Stimulated activated CD4-positive, alpha-beta T cell treated with anti-CD3 and anti-CD28 coated beads, Interleukin-1b, Interleukin-23, amount 100 ng/mL, for 48 hours (primary cell): ENCODE results near the gene ATP5F1E.
"Not testable (repeated sequence)": the region's sequence is repeated elsewhere in the genome, so short reads cannot be mapped to it uniquely, and the experiment has no call there.

Experiments used
- DNase-seq: peaks from one replicate; pipeline ENCODE4 v3.0.0-alpha.2; 2020

The ATP5F1E gene

DNA sequence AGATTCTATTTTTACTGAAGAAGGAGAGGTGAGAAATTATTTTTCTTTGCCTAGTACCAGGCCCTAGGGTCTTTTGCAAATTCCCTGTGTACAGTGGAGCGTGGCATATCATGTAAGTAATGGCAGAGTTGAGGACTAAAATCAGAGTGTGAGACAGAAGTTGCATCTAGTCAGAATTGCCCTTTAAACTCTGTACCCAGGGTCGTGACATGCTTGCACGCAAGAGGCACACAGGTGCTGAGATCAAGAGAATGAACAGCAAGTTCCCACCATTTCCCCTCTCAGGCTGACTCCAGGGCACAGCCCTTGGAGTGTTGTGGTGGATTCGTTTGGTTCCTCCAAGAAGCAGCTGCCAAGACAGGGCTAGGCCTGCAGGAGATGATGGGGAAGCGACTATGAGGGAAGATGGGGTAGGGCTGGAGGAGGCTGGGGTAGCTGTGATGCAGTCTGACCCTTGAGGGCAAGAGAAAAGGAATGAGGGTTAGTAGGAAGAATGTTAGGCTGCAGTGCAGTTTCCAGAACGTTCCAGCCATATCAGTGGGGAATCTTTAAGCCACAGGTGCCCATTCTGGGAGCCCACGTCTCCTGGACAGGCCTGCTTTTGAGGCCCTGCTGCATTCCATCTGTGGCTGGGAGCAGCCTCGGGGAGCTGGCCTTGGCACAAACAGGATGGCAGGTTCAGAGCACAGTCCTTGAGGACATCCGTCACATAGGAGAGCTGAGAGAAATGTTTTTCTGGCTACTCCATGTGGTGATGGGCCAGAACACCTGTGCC lies 44.2 kb downstream of the ATP5F1E start:
- DNase-seq: no peak

DNA sequence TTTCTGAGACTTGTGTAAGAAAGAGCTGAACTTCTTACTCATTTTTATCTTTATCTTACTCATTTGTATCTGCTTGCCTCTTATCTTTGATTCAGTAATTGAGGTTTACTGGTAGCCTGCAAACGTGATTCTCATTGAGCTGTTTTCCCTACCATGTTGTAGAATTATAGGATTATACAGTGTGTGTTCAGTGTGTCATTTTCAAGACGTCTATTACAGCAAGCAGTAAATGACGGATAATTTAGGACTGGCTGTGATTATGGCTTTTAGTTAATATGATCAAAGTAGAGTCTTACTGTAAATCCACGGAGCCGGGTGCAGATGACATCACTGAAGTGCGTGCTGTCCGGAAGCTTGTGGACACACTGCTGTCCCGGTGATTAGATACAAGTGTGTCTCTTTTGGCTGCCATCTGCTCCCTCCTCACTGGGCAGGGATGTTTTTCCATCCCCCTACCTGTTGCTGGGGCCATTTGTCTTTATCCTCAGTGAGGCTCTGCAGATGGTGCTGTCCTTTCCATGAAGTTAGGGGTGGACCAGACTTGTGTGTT lies 45.1 kb downstream of the ATP5F1E start:
- DNase-seq: no peak

DNA sequence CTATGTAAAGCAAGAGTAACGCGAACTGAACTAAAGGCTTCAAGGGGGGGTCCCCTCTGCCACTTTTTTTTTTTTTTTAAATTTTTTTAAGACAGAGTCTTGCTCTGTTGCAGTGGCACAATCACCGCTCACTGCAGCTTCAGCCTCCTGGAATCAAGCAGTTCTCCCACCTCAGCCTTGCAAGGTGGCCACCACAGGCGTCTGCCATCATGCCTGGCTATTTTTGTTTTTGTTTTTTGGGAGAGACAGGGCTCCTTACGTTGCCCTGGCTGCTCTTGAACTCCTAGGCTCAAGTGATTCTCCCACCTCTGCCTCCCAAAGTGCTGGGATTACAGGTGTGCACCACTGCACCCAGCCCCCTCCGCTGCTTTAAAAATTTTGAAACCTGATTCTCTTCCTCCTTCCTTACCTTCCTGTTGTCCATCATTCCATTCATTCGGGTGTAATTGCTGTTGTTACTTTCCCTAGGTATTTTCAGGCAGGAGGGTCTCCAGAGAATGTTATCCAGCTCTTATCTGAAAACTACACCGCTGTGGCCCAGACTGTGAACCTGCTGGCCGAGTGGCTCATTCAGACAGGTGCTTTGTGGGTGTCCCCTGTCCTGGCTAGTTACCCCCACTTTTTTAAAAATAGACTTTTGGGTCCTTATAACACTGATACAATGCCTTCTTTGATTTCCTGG lies 45.7 kb downstream of the ATP5F1E start:
- DNase-seq: no peak

DNA sequence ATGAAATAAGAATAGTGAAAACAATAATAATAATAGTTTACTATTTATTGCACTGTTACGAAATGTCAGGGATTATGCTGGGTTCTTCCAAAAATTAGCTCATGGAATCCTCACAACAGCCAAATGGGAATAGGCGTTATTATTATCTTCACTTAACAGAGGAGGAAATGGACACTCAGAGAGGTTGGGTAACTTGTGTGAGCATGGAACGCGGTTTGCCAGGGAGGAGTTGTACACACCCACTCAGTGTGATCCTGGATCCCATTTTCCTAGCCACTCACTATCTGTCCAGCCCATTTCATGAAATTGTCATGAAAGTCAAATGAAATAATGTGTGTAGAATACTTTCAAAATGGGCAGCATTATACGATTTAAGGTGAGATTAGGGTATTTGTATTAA lies 46.5 kb downstream of the ATP5F1E start:
- DNase-seq: no peak

DNA sequence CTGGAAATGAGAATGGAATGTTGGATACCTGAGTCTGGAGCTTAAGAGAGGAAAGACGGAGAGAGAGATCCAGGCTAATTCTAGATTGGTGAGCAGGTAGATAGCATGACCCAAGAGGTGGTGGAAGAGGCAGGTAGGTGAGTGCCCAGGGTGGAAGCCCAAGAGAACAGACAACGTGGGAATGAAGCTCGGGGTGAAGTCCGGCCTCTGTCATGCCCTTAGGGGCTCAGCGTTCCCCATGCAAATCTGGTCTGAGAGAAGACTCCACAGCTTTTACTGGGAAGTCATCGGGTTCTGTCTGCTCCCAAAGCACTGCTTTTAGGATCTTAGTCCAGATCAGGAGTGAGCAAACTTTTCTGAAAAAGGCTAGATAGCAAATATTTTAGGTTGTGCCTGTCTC lies 47.4 kb downstream of the ATP5F1E start:
- DNase-seq: no peak

DNA sequence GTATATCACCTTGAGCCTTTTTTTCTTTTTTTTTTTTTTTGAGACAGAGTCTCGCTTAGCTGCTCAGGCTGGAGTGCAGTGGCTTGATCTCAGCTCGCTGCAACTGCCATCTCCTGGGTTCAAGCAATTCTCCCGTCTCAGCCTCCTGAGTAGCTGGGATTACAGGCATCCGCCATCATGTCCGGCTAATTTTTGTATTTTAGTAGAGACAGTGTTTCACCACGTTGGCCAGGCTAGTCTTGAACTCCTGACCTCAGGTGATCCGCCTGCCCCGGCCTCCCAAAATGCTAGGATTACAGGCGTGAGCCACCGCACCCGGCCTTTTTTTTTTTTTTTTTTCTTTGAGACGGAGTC lies 49.0 kb downstream of the ATP5F1E start:
- DNase-seq: not testable (repeated sequence)

DNA sequence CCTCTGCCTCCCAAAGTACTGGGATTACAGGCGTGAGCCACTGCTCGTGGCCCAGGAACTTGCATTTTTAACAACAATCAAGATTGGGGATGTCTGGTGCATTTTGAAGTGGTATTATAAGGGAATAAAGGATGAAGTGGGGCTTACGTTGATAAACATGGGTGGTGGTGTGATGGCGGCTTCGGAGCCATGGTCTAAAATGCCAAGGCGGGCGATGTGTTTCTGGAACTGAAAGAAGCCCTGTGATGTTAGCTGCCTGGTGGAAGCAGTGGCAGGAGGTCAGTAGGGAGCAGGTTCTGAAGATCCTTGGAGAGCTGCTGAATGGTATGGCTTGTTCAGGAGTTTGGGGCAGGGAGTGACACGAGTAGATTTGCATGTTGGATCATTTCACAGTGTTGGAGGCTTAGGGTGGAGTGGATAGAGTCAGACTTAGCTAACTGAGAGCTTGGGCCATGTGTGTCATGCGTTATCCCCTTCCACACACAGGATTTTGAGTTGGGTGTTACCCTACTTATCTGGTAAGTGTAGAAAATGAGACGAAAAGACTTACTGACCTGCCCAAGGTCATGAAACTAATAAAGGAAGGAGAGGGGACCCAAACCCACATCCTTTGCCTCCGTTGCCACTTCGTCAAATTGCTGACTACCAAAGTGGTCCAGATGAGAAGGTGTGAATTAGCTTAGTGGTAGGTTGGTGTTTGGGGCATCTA lies 49.6 kb downstream of the ATP5F1E start:
- no peak for DNase-seq

DNA sequence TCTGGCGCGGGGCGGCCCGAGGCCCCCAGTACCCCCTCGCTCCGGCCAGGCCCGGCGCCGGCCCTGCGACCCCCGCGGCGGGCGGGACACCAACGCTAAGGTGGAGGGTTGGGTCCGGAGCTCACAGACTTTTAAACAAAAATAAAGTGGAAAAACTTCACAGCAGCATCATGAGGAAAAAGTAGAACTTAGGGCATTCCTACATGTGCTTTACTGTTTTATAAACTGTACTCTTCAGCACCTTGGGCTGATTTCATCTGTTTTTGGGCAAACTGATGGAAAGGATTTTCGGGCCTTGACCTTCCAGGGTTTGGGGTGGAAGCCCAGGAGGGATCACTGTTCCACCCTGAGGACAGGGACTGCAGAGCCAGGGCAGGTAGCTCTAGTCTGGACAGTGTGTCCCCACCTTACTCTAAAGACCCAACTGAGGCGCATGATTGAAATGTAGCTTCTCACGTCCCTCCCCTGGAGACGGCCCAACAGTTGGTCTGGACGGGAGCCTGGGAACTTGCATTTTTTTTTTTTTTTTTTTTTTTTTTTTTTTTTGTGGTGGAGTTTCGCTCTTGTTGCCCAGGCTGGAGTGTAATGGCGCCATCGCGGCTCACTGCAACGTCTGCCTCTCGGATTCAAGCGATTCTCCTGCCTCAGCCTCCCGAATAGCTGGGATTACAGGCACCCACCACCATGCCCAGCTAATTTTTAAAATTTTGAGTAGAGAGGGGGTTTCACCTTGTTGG lies 50.3 kb downstream of the ATP5F1E start:
- no peak for DNase-seq

DNA sequence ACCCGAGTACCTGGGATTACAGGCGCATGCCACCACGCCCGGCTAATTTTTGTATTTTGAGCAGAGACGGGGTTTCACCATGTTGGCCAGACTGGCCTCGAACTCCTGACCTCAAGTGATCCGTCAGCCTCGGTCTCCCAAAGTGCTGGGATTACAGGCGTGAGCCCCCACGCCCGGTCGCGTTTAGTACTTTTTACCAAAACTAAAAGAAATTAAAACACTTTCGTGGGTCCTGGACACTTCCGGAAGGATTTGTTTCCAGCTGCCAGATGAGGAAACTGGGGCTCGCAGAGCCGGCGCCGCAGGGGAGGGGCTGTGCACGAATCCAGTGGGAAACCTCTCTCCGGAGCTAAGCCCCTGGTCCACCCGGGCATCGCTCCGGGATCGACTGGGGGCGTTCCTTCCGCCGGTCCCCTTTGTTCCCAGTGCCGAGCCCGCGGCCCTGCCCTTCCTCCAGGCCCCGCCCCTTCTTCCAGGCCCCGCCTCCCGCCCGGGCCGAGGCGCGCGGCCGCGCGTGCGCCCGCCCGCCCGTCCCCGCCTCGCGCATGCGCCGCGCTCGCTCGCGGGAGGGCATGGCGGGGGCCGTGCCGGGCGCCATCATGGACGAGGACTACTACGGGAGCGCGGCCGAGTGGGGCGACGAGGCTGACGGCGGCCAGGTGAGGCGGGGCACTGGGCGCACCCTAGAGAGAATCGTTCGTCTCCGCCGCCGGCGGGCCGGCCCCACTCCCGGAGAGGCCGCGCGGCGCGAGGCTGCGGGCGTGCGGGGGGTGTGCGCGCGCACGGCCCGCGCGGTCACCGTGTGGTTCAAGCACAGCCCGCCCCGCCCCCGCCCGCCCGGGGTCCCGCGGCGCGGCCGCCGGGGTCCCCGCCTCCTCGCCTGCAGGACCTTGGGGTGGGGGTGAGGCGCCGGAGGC lies 51.2 kb downstream of the ATP5F1E start, which contains the start of gene NELFCD:
Gene NELFCD, plus strand, starts transcription at position 546 of the 917 bp plus-strand sequence. Its CDS starts 54 bp downstream, at position 600.
- DNase-seq: peak; percentile 85

DNA sequence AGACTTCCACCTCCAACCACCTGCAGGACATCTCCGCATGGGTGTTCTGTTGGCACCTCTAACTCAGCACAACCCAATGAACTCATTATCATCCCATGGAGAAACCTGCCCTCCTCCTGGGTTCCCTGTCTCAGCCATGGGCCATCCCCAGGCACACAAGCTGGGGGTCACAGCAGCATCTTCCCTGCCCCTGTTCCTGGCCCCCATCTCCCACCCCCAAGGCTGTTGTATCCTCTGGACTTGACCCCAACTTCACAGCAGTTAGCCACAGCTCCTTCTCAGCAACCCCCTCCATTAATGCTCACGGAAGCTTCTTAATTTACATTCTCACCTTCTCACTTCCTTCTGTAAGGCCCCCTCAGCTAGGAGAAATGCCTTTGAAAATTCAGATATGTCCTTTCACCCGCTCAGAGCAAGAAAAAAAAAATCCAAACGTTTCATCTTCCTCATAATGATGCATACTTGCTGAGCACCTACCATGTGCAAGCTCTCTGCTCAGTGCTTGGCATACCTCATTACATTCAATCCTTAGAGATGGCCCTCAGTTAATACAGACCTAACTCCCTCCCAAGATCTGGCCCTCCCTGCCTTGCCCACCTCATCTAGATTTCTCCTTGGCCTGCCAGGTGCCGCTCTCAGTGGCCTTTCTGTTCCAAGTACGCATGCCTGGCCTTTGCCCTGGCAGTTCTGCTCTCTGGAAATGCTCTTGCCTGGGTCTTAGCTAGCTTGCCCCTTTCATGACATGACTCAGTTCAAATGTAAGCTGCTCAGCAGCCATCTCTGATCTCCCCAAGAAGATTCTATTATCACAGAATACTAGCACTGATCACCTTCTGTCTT lies 53.6 kb downstream of the ATP5F1E start:
- no peak for DNase-seq

DNA sequence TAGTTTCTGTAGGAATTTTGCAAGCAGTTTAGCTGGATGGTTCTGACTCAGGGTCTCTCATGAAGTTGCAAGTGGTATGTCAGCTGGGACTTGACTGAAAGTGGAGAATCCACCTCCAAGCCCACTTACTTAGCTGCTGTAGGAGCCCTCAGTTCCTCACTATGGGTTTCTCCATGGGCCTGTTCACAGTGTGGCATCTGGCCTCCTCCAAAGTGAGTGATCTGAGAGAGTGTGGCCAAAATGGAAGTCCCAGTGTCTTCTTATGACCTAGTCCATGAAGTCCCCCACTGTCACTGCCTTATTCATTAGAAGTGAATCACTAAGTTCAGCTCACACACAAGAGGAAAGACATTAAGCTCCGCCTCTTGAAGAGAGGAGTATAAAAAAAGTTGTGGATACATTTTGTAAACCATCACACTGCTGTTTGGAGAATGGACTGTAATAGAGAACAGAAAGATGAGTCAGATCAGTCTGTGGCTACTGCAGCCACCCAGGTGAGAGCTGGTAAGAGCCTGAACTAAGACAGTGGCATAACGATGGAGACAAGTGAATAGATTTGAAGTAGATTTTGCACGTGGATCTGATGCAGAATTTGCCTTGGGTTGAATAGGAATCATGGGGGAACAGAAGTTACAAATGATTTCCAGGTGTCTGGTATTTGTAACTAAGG lies 55.9 kb downstream of the ATP5F1E start:
- DNase-seq: no peak
